H9 (cell line): ENCODE results near the gene C6orf136. TPM values are rescaled to one million over a fixed set of nuclear protein-coding genes. Genes with fewer than 3 reads are reported as not detected.

Source experiments
- DNase-seq: peaks from one replicate; pipeline ENCODE4 v3.0.0-alpha.2; 2017
- H2AFZ ChIP-seq: one replicate; pipeline ENCODE4 v1.6.1; 2013; ENCODE audit warnings: mild to moderate bottlenecking, low read length, control low read depth, moderate library complexity
- H2AK5ac ChIP-seq: 2 replicates; pipeline ENCODE4 v1.6.1; 2013; ENCODE audit warnings: low read length, control low read depth, mixed read lengths; ENCODE audit not compliant: insufficient read length
- H2BK120ac ChIP-seq: one replicate; pipeline ENCODE4 v1.6.1; 2013; ENCODE audit warnings: low read depth, mild to moderate bottlenecking, low read length, control low read depth, inconsistent platforms; ENCODE audit not compliant: poor library complexity, severe bottlenecking
- H2BK12ac ChIP-seq: 2 replicates; pipeline ENCODE4 v1.6.1; 2013; ENCODE audit warnings: low read length, control low read depth, mixed read lengths, low read depth; ENCODE audit not compliant: insufficient read length
- H2BK15ac ChIP-seq: 2 replicates; pipeline ENCODE4 v1.6.1; 2013; ENCODE audit warnings: low read depth, low read length, control low read depth
- H2BK20ac ChIP-seq: one replicate; pipeline ENCODE4 v1.6.1; 2013; ENCODE audit warnings: low read depth, mild to moderate bottlenecking, low read length, control low read depth, inconsistent platforms; ENCODE audit not compliant: poor library complexity, severe bottlenecking
- H2BK5ac ChIP-seq: 2 replicates; pipeline ENCODE4 v1.6.1; 2013; ENCODE audit warnings: low read length, control low read depth, mixed read lengths; ENCODE audit not compliant: insufficient read length
- H3K14ac ChIP-seq: 2 replicates; pipeline ENCODE4 v1.6.1; 2013; ENCODE audit warnings: low read length, control low read depth; ENCODE audit not compliant: insufficient read depth
- H3K18ac ChIP-seq: 2 replicates; pipeline ENCODE4 v1.6.1; 2013; ENCODE audit warnings: low read depth, mild to moderate bottlenecking, mixed read lengths, low read length, control low read depth; ENCODE audit not compliant: insufficient read length
- H3K23ac ChIP-seq: 2 replicates; pipeline ENCODE4 v1.6.1; 2013; ENCODE audit warnings: low read length, control low read depth, mixed read lengths, low read depth; ENCODE audit not compliant: insufficient read length
- H3K23me2 ChIP-seq: 2 replicates; pipeline ENCODE4 v1.6.1; 2013; ENCODE audit warnings: low read depth, mild to moderate bottlenecking, mixed read lengths, low read length, control low read depth; ENCODE audit not compliant: insufficient read length, poor library complexity, severe bottlenecking
- H3K27ac ChIP-seq: 2 replicates; pipeline ENCODE4 v1.5.1; 2013; ENCODE audit warnings: low read length, control low read depth, mixed read lengths, low read depth; ENCODE audit not compliant: insufficient read length
- H3K27me3 ChIP-seq: 2 replicates; pipeline ENCODE4 v1.6.1; 2013; ENCODE audit warnings: low read length, control low read depth, inconsistent platforms; ENCODE audit not compliant: insufficient read depth
- H3K4ac ChIP-seq: 2 replicates; pipeline ENCODE4 v1.6.1; 2013; ENCODE audit warnings: low read depth, mild to moderate bottlenecking, control low read depth, inconsistent platforms, low read length, moderate library complexity
- H3K4me1 ChIP-seq: 2 replicates; pipeline ENCODE4 v1.6.1; 2013; ENCODE audit warnings: low read length, control low read depth, inconsistent platforms; ENCODE audit not compliant: insufficient read depth
- H3K4me2 ChIP-seq: 2 replicates; pipeline ENCODE4 v1.6.1; 2013; ENCODE audit warnings: low read length, control low read depth, mixed read lengths; ENCODE audit not compliant: insufficient read length, insufficient read depth
- H3K56ac ChIP-seq: 2 replicates; pipeline ENCODE4 v1.6.1; 2013; ENCODE audit warnings: low read depth, mild to moderate bottlenecking, mixed read lengths, low read length, control low read depth; ENCODE audit not compliant: insufficient read length
- H3K79me1 ChIP-seq: 2 replicates; pipeline ENCODE4 v1.6.1; 2013; ENCODE audit warnings: low read depth, mild to moderate bottlenecking, moderate library complexity, low read length, control low read depth, inconsistent platforms; ENCODE audit not compliant: insufficient read depth, poor library complexity, severe bottlenecking
- H3K79me2 ChIP-seq: 2 replicates; pipeline ENCODE4 v1.6.1; 2013; ENCODE audit warnings: low read length, control low read depth, inconsistent platforms; ENCODE audit not compliant: insufficient read depth
- H3K9ac ChIP-seq: 2 replicates; pipeline ENCODE4 v1.6.1; 2013; ENCODE audit warnings: low read length, control low read depth, mixed read lengths; ENCODE audit not compliant: insufficient read length; ENCODE audit errors: extremely low read depth
- H3K9me3 ChIP-seq: one replicate; pipeline ENCODE4 v1.6.1; 2013; ENCODE audit warnings: low read depth, low read length, inconsistent platforms; ENCODE audit not compliant: control insufficient read depth
- H3T11ph ChIP-seq: one replicate; pipeline ENCODE4 v1.6.1; 2013; ENCODE audit warnings: mild to moderate bottlenecking, low read length, control low read depth, inconsistent platforms
- H4K20me1 ChIP-seq: one replicate; pipeline ENCODE4 v1.6.1; 2013; ENCODE audit not compliant: control insufficient read depth, insufficient read length, insufficient read depth
- H4K5ac ChIP-seq: 2 replicates; pipeline ENCODE4 v1.6.1; 2013; ENCODE audit warnings: low read depth, mild to moderate bottlenecking, mixed read lengths, low read length, control low read depth; ENCODE audit not compliant: insufficient read length
- H4K8ac ChIP-seq: replicated peaks from 2 replicates; pipeline ENCODE4 v1.6.1; 2013; ENCODE audit warnings: low read length, control low read depth, mixed read lengths, low read depth; ENCODE audit not compliant: insufficient read length
- H4K91ac ChIP-seq: 2 replicates; pipeline ENCODE4 v1.6.1; 2013; ENCODE audit warnings: low read depth, mild to moderate bottlenecking, moderate library complexity, mixed read lengths, low read length, control low read depth; ENCODE audit not compliant: insufficient read length
- H3K27ac Mint-ChIP-seq, 3 experiments: 2 replicates in 2 of 3; 3 replicates in 1 of 3; pipeline ENCODE4 v1.8.0; 2020 to 2021; ENCODE audit warnings: mixed read lengths in 3 of 3, mild to moderate bottlenecking in 1 of 3, moderate library complexity in 1 of 3
- H3K27me3 Mint-ChIP-seq: 2 replicates; pipeline ENCODE4 v1.8.0; 2021; ENCODE audit warnings: low read depth, mild to moderate bottlenecking, moderate library complexity, mixed read lengths
- H3K36me3 Mint-ChIP-seq, 3 experiments: 2 replicates in 2 of 3; 3 replicates in 1 of 3; pipeline ENCODE4 v1.8.0; 2020 to 2021; ENCODE audit warnings: low read depth in 3 of 3, mixed read lengths in 3 of 3; ENCODE audit not compliant: insufficient read depth in 1 of 3
- H3K4me1 Mint-ChIP-seq, 2 experiments: 2 replicates each; pipeline ENCODE4 v1.8.0; 2020; ENCODE audit warnings: mixed read lengths in 2 of 2
- H3K4me3 Mint-ChIP-seq, 2 experiments: 2 replicates in 1 of 2; 3 replicates in 1 of 2; pipeline ENCODE4 v1.8.0; 2020 to 2021; ENCODE audit warnings: mild to moderate bottlenecking in 2 of 2, mixed read lengths in 2 of 2, moderate library complexity in 1 of 2
- H3K9me3 Mint-ChIP-seq, 2 experiments: 2 replicates in 1 of 2; 3 replicates in 1 of 2; pipeline ENCODE4 v1.8.0; 2020; ENCODE audit warnings: mild to moderate bottlenecking in 2 of 2, mixed read lengths in 2 of 2, moderate library complexity in 1 of 2
- CTCF ChIP-seq: fragments of 200-600 bp; sonication (generic); conservative IDR thresholded peaks from 3 replicates; pipeline ENCODE4 v1.8.0; 2021; ENCODE audit warnings: antibody characterized with exemption, mild to moderate bottlenecking
- WGBS: extraction: QIAGEN DNeasy Blood & Tissue Kit; methylation state at CpG from one replicate; pipeline ENCODE4 v1.1.7; 2013; ENCODE audit warnings: missing lambda C conversion rate, low lambda C conversion rate, mixed read lengths; ENCODE audit not compliant: insufficient read length; ENCODE audit errors: extremely low coverage; 5-methylcytosine and 5-hydroxymethylcytosine counted together
- total RNA-seq: library from RNA; stranded (reverse); gene quantifications from 2 replicates; pipeline ENCODE4 v1.2.1, GENCODE V29; 2021

The C6orf136 gene
- total RNA-seq, 1 experiment from 2014 or later, result 22.2 TPM

DNA sequence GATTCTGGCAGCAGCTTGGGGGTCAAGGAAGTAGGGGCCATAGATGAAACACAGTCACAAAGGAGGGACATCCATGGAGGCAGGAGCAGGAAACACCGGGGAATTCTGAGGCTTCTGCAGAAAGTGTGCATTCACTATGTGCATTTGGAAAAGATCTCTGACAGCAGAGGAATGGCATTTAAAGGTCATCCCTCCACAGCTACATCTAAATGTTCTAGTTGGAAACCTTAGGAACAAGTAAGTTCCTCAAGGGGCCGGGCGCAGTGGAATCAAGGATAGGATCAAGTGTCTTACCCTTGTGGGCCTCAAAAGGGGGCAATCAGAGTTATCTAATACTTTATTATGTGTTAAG, 8.8 kb downstream of the C6orf136 start:
- no peaks in the 10 kb centered on the region for H3K9me3 Mint-ChIP-seq
- H3K9me3 ChIP-seq, result no peaks in the 10 kb centered on the region
- no peak overlapping the region for H3K4ac ChIP-seq
- no peak overlapping the region for H3K56ac ChIP-seq
- H2BK120ac ChIP-seq, result no peak overlapping the region
- no peaks in the 10 kb centered on the region for H3K27me3 ChIP-seq
- no peak for TF ChIP-seq CTCF
- no peaks in the 10 kb centered on the region for H3K79me1 ChIP-seq
- peaks cover 30 to 91% (median 72%) of the 10 kb centered on the region in 3 experiments; a peak in 6 of 7 replicates for H3K36me3 Mint-ChIP-seq
- H3K23ac ChIP-seq, result no peak overlapping the region
- no peaks in the 10 kb centered on the region for H3K79me2 ChIP-seq
- H2BK20ac ChIP-seq, result no peak overlapping the region
- H3K14ac ChIP-seq, result no peak overlapping the region
- no peaks in the 10 kb centered on the region for H3K4me1 Mint-ChIP-seq
- H4K20me1 ChIP-seq, result no peaks in the 10 kb centered on the region
- no peak overlapping the region for H4K8ac ChIP-seq
- no peak overlapping the region for H3K4me3 Mint-ChIP-seq
- no peaks in the 10 kb centered on the region for H3K23me2 ChIP-seq
- no peak overlapping the region for H2BK12ac ChIP-seq
- H2AK5ac ChIP-seq, result no peak overlapping the region
- no peak overlapping the region for H4K5ac ChIP-seq
- H2BK5ac ChIP-seq, result no peak overlapping the region
- DNase-seq, result no peak
- no peak overlapping the region for H3K9ac ChIP-seq
- no CpG with 5 or more reads among the region's 3 CpGs for WGBS
- no peak overlapping the region for H3K18ac ChIP-seq
- no peak overlapping the region for H3T11ph ChIP-seq
- H4K91ac ChIP-seq, result no peak overlapping the region
- no peaks in the 10 kb centered on the region for H3K27me3 Mint-ChIP-seq
- H2BK15ac ChIP-seq, result no peak overlapping the region
- H3K4me1 ChIP-seq, result no peaks in the 10 kb centered on the region
- H3K27ac Mint-ChIP-seq, result no peak overlapping the region
- no peak overlapping the region for H3K4me2 ChIP-seq
- H2AFZ ChIP-seq, result no peak overlapping the region
- H3K27ac ChIP-seq, result no peak overlapping the region
